NCI-H2107 treated with DMSO at 0.1 percent for 48 hours (cell line): Measurements from ENCODE around the gene RRP12.
"Not testable (repeated sequence)": the region's sequence is repeated elsewhere in the genome, so short reads cannot be mapped to it uniquely, and the experiment has no call there.

Experiments
- DNase-seq: peaks from one replicate; lab custom pipeline; 2025; ENCODE audit not compliant: unreplicated experiment; lab: John Stamatoyannopoulos, UW

Gene RRP12, protein sequence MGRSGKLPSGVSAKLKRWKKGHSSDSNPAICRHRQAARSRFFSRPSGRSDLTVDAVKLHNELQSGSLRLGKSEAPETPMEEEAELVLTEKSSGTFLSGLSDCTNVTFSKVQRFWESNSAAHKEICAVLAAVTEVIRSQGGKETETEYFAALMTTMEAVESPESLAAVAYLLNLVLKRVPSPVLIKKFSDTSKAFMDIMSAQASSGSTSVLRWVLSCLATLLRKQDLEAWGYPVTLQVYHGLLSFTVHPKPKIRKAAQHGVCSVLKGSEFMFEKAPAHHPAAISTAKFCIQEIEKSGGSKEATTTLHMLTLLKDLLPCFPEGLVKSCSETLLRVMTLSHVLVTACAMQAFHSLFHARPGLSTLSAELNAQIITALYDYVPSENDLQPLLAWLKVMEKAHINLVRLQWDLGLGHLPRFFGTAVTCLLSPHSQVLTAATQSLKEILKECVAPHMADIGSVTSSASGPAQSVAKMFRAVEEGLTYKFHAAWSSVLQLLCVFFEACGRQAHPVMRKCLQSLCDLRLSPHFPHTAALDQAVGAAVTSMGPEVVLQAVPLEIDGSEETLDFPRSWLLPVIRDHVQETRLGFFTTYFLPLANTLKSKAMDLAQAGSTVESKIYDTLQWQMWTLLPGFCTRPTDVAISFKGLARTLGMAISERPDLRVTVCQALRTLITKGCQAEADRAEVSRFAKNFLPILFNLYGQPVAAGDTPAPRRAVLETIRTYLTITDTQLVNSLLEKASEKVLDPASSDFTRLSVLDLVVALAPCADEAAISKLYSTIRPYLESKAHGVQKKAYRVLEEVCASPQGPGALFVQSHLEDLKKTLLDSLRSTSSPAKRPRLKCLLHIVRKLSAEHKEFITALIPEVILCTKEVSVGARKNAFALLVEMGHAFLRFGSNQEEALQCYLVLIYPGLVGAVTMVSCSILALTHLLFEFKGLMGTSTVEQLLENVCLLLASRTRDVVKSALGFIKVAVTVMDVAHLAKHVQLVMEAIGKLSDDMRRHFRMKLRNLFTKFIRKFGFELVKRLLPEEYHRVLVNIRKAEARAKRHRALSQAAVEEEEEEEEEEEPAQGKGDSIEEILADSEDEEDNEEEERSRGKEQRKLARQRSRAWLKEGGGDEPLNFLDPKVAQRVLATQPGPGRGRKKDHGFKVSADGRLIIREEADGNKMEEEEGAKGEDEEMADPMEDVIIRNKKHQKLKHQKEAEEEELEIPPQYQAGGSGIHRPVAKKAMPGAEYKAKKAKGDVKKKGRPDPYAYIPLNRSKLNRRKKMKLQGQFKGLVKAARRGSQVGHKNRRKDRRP (N-terminal part only)

DNA sequence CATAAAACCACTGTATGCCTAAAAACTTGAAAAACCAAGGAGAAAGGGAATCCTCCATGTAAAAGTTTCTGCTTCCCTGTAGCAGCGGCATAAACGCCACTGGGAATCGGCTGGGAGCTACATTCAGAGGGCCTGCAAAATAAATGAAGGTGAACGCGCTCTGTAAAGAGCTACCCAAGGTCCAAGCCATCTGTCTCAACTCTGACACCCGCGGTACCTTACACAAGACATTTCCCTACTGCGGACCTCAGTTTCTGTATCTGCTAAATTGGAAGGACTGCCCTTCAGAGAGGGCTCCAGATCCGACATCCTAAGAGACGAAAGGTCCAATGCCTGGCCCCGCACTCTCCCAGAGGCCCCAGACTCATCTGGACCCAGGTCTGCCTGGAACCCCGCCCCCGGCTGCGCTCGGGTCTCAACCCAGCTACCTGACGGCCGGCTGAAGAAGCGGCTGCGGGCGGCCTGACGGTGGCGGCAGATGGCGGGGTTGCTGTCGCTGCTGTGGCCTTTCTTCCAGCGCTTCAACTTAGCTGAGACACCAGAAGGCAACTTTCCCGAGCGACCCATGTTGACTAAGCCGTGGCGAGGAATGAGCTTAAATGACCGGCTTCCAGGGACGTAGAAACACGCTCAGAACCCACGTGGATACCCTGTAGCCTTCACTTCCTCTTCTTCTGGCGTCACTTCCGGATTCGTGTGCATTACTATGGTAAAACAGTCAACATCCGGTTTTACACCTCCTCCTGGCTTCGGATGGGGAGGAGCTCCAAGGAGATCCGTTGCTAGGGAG, at the start of gene RRP12:
Gene RRP12, minus strand, starts transcription at position 676 of the 790 bp plus-strand sequence. Its CDS starts 109 bp downstream, at position 567.
- peak; percentile 83 for DNase-seq

DNA sequence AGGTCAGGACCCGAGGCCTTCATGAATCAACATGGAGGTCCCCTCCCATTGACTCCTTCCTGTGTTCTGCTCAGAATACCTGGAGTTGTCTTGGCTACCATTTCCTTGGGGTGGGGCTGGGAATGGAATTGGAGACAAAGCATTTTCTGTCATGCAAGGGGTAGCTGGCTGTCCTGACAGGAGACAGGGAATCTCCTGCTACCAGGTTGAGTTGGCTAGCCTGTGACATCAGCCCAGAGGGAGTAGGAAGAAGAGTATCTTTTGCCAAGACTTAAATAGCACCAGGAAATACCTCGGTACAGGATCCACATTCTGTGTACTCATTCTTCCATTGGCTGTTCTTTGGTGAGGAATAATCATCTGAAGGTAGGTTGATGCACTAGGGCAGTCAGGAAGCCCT, 49.7 kb upstream of the RRP12 start:
- DNase-seq: no peak

DNA sequence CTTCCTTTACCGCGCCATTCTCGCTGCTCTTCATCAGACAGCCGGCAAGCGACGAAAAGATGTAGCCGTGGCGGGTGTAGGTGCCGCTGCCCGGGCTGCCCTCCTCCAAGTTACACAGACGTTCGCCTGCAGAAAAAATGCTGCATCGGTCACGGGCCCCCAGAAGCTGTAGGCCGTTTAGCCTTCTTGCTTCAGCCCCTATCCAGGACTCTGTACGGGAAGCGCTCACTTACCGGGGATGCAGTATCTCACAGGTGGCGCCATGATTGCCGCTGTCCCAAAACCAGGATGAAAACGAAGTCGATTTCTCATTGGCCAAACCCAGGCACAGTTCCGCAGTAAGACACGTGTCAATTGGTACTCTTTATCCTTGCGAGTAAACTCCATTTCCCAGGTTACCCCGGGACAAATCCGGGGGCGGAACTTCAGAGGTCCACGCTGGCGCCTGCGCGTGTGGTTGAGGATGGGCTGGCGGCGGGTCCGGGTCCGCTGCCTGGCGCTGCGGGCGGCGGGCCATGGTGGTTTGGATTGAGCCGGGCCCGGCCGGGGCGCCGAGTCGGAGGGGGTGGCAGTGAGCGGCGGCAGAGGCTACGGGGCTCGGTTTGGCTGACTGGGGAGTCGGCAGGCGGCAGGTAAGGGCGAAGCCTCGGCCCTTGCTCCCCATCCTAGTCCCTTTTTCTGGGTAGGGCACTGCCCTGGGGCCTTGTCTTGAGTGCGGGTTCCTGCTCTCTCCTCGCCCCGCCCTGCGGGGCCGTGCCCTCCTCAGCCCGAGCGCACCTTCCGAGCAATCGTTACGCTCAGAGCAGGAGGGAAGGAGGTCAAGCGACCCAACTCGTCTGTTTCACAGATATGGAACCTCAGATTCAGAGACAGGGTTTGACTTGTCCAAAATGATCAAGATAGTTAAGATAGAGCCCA, 44.8 kb upstream of the RRP12 start, which contains the start of the genes EXOSC1 and ZDHHC16:
Gene EXOSC1, minus strand, starts transcription at position 285 of the 918 bp plus-strand sequence. Its CDS starts 21 bp downstream, at position 264.
Gene ZDHHC16, plus strand, starts transcription at position 454 of the 918 bp plus-strand sequence. CDS start 5,501 bp downstream, outside the sequence.
- peak; percentile 87 for DNase-seq

DNA sequence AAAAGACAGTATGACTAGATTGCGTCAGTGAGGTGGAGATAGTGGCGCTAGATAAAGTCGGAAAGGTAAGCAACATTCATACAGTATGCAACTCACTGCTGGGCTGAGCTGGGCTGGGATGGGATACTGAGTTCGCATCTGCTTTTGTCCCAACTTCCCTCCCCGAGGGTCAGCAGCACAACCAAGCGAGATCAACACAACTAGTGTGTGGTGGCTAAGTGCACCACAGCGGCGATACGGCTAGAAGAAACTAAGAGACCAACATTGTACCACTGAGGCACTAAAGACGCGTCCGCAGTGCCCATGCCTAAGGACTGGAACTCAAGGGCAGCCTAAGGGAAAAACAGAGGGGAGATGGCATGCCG, 44.2 kb upstream of the RRP12 start:
- DNase-seq: no peak

DNA sequence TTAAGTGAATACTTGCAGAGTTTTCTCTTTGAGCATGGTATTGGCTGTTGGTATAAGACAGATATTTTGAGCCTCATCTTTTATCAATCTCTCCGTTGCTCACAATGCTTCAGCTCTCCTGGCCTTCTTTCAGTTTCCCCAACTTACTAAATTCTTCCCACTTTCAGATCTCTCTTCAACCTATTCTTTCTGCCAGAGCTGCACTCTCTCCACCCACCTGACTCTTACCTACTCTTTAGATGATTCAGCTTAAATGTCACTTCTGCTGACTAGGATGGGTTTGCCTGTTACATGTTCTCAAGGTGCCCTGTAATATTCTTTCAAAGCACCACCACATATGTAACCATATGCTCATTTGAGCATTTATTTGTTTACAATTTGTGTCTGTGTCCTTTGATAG, 43.1 kb upstream of the RRP12 start:
- DNase-seq: no peak

DNA sequence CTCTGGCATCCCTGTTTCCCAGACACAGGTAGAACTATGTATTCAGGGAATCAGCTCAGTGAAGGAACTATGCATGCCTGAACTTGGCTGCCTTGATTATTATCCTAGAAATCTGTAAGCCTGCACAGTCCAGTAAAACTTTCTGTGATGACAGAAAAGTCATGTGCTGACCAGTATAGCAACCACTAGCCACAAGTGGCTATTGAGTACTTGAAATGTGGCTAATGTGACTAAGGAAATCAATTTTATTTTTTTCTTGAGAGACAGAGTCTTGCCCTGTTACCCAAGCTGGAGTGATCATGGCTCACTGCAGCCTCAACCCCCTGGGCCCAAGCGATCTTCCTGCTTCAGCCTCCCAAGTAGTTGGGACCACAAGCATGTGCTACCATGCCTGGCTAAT, 41.1 kb upstream of the RRP12 start:
- no peak for DNase-seq

DNA sequence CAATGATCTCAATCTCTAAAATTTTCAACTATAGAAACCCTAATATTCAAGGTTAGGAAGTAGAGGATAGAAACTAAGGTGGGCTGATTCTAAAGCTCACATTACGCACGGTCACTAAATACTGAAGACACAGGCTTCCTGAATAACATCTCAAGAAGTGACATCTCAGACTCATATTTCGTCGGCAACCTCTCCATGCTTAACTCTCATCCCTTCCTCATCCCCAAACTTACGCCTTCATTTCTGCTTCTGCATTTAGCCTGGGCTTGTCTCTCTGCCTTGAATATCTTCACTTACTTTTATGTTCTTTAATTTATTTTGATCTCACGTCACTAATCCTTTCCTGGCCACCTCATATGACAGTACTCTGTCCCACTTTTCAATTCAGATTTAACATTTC, 34.1 kb upstream of the RRP12 start:
- DNase-seq: no peak

DNA sequence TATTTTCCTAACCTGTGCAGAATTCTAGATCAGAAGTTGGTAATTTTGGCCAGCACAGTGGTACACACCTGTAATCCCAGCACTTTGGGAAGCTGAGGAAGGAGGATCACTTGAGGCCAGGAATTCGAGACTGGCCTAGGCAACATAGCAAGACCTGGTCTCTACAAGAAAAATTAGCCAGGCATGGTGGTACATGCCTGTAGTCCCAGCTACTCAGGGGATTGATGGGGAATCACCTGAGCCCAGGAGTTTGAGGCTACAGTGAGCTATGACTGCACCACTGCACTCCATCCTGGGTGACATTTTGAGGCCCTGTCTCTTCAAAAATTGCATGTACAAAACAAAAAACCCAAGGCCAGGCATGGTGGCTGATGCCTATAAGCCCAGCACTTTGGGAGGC, 33.4 kb upstream of the RRP12 start:
- DNase-seq: no peak

DNA sequence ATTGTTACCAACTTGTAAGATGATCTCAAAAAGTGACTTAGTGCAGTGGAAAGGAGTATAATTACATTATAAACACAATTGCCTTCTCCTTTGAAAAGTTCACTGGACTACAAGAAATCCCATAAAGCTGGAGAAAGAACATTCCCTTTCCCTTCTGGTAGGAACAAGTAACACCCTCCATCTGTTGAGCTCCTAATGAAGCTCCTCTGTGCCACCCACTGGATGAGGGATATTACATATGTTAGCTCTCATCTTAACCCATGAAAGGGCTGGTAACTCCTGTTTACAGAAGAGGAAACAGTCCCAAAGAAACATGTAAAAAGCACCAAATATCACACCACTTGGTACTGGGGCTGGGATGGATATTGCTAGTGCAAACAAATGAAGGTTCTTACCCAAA, 32.9 kb upstream of the RRP12 start:
- DNase-seq: no peak

DNA sequence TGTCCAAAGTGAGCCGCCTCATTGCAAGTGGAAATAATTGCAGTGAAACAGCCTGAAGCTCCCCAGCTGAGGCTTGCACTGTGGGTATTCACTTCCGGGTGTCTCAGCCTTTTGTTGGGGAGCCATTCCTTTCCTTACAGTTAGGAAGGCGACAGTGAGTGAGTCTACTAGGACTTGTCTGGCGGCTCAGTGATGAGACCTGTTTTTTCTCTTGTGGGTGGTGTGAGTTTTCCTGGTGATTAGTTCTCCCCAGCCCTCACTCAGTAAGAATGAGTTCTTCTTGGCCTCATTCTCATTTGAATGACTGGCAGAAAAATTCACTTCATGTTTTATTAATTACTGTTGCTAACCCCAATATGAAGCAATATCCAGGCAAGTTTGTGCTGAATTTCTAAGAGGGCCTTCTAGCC, 27.4 kb upstream of the RRP12 start:
- DNase-seq: no peak

DNA sequence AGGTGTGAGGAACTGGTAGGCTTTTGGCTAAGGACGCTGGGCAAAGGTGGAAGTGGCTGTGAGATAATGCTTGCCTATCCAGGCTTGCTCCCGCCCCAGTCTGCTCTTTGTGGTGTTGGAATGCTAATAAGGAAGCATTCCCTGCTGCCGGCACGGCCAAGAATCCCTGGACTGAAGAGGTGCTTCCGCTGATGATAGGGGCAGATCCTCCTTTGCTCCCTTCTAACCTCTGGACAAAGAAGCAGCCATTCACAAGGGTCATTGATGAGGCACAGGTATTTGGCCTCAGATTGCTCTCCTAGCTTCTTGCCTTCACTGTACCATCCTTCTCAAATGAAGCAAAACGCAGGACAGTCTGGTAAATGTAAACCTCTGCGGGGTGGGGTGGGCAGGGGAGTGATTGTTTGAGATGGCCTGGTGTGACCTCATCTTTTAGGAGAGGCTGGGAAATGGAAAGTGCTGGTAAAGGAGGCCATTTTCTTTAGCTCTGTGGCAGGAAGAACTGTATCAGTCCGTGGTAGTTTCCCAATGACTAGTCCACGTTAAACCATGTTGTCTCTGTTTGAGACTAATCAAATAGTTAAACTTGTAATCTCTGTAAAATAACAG, 26.5 kb upstream of the RRP12 start:
- DNase-seq: no peak

DNA sequence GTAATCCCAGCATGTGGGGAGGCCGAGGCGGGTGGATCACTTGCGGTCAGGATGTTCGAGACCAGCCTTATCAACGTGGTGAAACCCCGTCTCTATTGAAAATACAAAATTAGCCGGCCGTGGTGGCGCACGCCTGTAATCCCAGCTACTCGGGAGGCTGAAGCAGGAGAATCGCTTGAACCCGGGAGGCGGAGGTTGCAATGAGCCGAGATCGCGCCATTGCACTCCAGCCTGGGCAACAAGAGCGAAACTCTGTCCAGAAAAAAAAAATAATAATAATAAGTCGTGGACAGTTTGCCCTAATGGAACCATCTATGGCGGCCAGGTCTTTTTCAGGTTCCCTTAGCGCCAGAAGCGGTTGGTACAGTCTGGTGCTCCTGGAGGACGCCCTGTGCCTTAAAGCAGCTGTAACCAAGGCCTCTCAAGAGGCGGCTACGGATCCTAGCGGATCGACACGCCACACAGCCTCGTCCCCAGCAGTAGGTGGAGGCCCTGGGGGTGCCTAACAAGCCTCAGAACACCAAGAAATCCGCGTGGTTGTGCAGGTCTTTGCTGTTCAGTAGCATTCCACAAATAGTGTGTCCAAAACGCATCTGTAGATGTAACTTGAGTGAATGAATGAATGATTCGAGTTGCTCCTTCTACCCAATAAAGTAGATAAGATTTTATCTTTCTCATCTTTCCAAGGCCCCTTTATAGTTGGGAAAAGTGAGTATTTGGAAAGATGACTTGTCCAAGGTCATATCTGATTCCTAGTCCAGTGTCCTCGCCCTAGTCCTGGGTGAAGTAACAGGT, 25.8 kb upstream of the RRP12 start:
- no peak for DNase-seq

DNA sequence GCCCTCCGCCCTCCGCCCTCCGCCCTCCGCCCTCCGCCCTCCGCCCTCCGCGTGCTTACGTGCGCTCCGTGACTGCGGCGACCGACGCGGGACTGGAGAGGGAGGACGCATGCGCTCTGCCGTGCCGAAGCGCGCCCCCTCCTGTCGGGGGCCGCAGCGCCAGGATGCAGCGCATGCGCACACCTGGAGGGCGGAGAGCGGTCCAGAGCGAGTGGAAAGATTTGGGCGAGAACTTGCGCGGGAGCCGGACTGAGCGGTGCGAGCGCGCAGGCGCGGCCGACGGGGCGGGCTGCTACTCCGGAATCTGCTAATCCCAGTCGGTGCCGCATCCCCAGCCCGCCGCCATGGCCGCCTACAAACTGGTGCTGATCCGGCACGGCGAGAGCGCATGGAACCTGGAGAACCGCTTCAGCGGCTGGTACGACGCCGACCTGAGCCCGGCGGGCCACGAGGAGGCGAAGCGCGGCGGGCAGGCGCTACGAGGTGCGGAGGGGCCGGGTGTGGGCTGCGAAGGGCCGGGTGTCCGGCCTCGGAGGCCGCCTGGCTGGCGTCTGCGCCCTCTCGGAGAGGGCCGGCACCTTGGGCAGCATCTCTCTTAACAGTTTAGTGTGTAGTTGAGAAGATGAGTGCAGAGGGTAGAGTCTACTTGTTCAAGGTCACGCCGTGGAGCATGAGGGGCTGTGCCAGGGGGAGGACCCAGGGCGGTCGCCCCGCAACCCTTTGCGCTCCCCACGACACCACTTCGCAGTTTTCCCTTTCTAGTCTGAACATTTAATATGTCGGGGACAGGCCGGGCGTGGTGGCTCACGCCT, 25.0 kb upstream of the RRP12 start, which contains the start of gene PGAM1:
Gene PGAM1, plus strand, starts transcription at position 228 of the 812 bp plus-strand sequence. Its CDS starts 117 bp downstream, at position 345.
- DNase-seq: peak; percentile 66

DNA sequence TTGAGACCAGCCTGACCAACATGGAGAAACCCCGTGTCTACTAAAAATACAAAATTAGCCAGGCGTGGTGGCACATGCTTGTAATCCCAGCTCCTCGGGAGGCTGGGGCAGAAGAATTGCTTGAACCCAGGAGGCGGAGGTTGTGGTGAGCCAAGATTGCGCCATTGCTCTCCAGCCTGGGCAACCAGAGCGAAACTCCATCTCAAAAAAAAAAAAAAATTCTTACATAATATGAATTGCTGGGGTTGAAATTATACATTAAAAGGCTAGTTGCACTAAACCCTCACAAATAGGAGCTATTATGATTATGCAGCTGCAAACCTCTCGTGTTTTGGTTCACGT, 22.6 kb upstream of the RRP12 start:
- DNase-seq: not testable (repeated sequence)

DNA sequence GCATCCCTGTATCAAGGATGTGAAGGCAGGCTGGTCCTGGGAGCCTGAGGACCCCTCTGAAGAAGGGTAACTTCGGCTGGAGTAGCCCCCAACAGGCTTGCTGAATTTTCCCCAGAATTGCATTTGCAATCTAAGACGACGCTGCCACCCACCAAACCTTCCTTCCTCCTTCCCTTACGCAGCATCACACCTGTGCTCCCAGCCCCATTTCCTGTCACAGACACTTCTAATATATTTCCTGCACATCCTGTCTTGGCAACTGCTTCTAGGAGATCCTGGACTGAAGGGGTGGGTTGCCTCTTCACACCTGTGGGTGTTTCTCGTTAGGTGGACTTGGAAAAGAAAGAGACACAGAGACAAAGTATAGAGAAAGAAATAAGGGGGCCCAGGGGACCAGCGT, 15.4 kb upstream of the RRP12 start:
- DNase-seq: no peak

DNA sequence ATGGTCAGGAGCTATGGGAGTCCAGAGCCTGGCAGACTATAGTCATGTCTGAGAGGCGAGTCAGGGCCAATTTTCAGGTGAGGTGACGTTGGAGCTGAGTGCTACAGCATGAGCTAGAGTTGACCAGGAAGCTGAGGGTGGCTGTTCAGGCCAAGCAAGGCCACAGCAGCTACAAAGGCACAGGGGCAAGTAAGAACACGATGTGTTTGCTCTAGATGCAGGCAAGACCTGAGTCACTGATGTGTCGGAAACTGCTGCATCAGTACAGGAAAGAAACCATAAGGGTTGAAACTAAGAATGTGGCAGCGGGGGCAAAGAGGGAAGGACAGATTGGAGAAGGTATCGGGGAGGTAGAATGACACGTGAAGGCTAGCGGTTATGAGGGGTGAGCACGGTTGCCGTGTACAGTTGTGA, 11.8 kb upstream of the RRP12 start:
- DNase-seq: no peak

DNA sequence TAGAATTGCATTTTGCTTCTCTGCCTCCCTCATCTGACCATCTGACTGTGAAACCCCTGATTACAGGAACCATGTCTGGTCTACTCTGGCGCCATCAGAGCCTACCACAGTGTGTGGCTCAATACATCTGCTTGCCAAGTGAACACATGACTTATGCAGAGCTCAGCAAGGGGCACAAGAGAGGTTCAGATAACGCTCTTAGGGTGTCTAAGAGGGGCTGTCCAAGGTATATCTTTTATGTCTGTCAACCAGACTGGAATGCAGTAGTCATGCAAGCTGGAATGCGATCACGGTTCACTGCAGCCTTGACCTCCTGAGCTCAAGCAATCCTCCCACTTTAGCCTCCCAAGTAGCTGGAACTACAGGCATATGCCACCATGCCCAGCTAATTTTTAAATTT, 10.3 kb upstream of the RRP12 start:
- no peak for DNase-seq
